GM12878 (cell line): ENCODE measurements around the gene MYOZ2. TPM values are rescaled to one million over a fixed set of nuclear protein-coding genes. Genes with fewer than 3 reads are reported as not detected.

Experiments used
- ATAC-seq: fragments of 200-7000 bp; cut with Tn5 transposase; 3 replicates; pipeline ENCODE4 v1.9.1; 2020; ENCODE audit warnings: mild to moderate bottlenecking, moderate library complexity
- BruUV-seq: library from RNA; stranded (reverse); fragments of 400-500 nt; replicated peaks from 2 replicates; lab custom pipeline; 2021; lab: Mats Ljungman, UMichigan
- CTCF ChIA-PET: fragments of 300-600 bp; sonication (Branson Sonifier 250); formaldehyde crosslinking; extraction: SDS; loops from one replicate; lab custom pipeline; 2021; ENCODE audit warnings: inconsistent platforms; lab: Yijun Ruan, JAX
- POLR2A ChIA-PET: fragments of 350-600 bp; formaldehyde crosslinking; extraction: SDS; loops from one replicate; lab custom pipeline; 2021; ENCODE audit warnings: inconsistent platforms; lab: Charles Lee
- RAD21 ChIA-PET: fragments of 300-600 bp; sonication (Branson Sonifier 250); formaldehyde crosslinking; loops from one replicate; lab custom pipeline; 2023; ENCODE audit warnings: antibody characterized with exemption; ENCODE audit not compliant: unreplicated experiment; lab: Charles Lee
- SMC1A ChIA-PET: fragments of 300-600 bp; sonication (Branson Sonifier 250); formaldehyde crosslinking; loops from one replicate; lab custom pipeline; 2023; ENCODE audit not compliant: unreplicated experiment, uncharacterized antibody; lab: Charles Lee
- DNase-seq: peaks from one replicate; pipeline ENCODE4 v3.0.0-alpha.2; 2011; ENCODE audit warnings: low read depth, low spot score
- FAIRE-seq: peaks from 3 replicates; lab custom pipeline; 2011; peaks lifted over from hg19 to GRCh38; lab: Jason Lieb, UNC
- H2AFZ ChIP-seq: 2 replicates; pipeline ENCODE4 v1.6.0; 2011; ENCODE audit warnings: low read depth, low read length, control low read depth; ENCODE audit not compliant: control insufficient read depth
- H3K27ac ChIP-seq: 2 replicates; pipeline ENCODE4 v1.5.1; 2011; ENCODE audit warnings: control low read depth; ENCODE audit not compliant: control insufficient read depth, insufficient read depth
- H3K27me3 ChIP-seq, 2 experiments: replicated peaks in 1 of 2; 2 replicates each; pipeline versions ENCODE4 v1.6.0 to v1.6.1; 2011; ENCODE audit warnings: low read length in 1 of 2; ENCODE audit not compliant: control insufficient read depth in 2 of 2, insufficient read depth in 2 of 2
- H3K36me3 ChIP-seq, 2 experiments: 2 replicates each; pipeline ENCODE4 v1.5.1; 2011; ENCODE audit warnings: low read length in 1 of 2; ENCODE audit not compliant: control insufficient read depth in 2 of 2, insufficient read depth in 2 of 2
- H3K4me1 ChIP-seq: 2 replicates; pipeline ENCODE4 v1.6.1; 2011; ENCODE audit warnings: mild to moderate bottlenecking, low read length, moderate library complexity, mixed read lengths; ENCODE audit not compliant: control insufficient read depth, insufficient read depth
- H3K4me2 ChIP-seq: 2 replicates; pipeline ENCODE4 v1.6.0; 2011; ENCODE audit warnings: control low read depth; ENCODE audit not compliant: control insufficient read depth, insufficient read depth
- H3K4me3 ChIP-seq: fragments of 200-600 bp; sonication (generic); 2 replicates; pipeline ENCODE4 v1.5.1; 2016
- H3K79me2 ChIP-seq: 2 replicates; pipeline ENCODE4 v1.6.0; 2011; ENCODE audit warnings: low read length; ENCODE audit not compliant: control insufficient read depth, insufficient read depth
- H3K9ac ChIP-seq: 2 replicates; pipeline ENCODE4 v1.8.0; 2011; ENCODE audit warnings: low read length, control low read depth, mixed read lengths; ENCODE audit not compliant: control insufficient read depth, insufficient read depth
- H3K9me3 ChIP-seq: replicated peaks from 3 replicates; pipeline ENCODE4 v1.5.1; 2011; ENCODE audit warnings: mild to moderate bottlenecking, low read length; ENCODE audit not compliant: control insufficient read depth, insufficient read depth
- H4K20me1 ChIP-seq: 2 replicates; pipeline ENCODE4 v1.6.0; 2011; ENCODE audit not compliant: control insufficient read depth, insufficient read depth
- CEBPZ ChIP-seq: fragments of 150-350 bp; IDR thresholded peaks from 2 replicates; pipeline ENCODE4 v1.6.1; 2016; ENCODE audit warnings: low read depth, low read length
- PKNOX1 ChIP-seq: fragments of 450-650 bp; IDR thresholded peaks from 2 replicates; pipeline ENCODE4 v1.6.1; 2016; ENCODE audit warnings: mild to moderate bottlenecking
- PML ChIP-seq: IDR thresholded peaks from 2 replicates; pipeline ENCODE4 v1.6.1; 2012; ENCODE audit warnings: low read length, inconsistent platforms
- PRDM15 ChIP-seq: fragments of 450-650 bp; formaldehyde crosslinking; IDR thresholded peaks from 2 replicates; pipeline ENCODE4 v1.4.0; 2020; ENCODE audit warnings: mild to moderate bottlenecking, moderate library complexity
- SREBF2 ChIP-seq: IDR thresholded peaks from 2 replicates; pipeline ENCODE4 v1.6.1; 2012; ENCODE audit warnings: mild to moderate bottlenecking, low read length
- SRF ChIP-seq, 2 experiments: IDR thresholded peaks; 2 replicates each; pipeline ENCODE4 v1.6.1; 2011; ENCODE audit warnings: low read depth in 2 of 2, low read length in 2 of 2, mild to moderate bottlenecking in 1 of 2, moderate library complexity in 1 of 2
- ZBED1 ChIP-seq: IDR thresholded peaks from 2 replicates; pipeline ENCODE4 v1.6.1; 2016; ENCODE audit warnings: borderline replicate concordance
- WGBS: methylation state at CpG from one replicate; pipeline ENCODE4 v1.1.6; 2016; ENCODE audit warnings: low lambda C conversion rate; ENCODE audit not compliant: insufficient replicate concordance, insufficient coverage; ENCODE audit errors: missing lambda C conversion rate; 5-methylcytosine and 5-hydroxymethylcytosine counted together
- in situ Hi-C: fragments of 300-500 bp; cut with MboI; formaldehyde crosslinking; loops from 9 replicates; pipeline ENCODE4 v1.14.3; 2018; ENCODE audit warnings: mixed read lengths
- intact Hi-C: fragments of 100-400 bp; cut with micrococcal nuclease; formaldehyde crosslinking; loops from one replicate; pipeline ENCODE4 v1.14.2; 2022; ENCODE audit not compliant: unreplicated experiment
- polyA plus RNA-seq, 11 experiments: library from polyadenylated mRNA; depleted of rRNA in 4 of 11; unstranded in 6 of 11; stranded (reverse) in 5 of 11; fragments of >200 nt; fragmentation: Nextera tagmentation in 4 of 11; fragmentation: Illumina TruSeq in 1 of 11; extraction: Ambion mirVana in 4 of 11; extraction: Trizol in 1 of 11; gene quantifications; 1 replicate in 1 of 11; 2 replicates in 10 of 11; pipeline versions ENCODE4 v1.2.1 to v1.2.3, GENCODE V29; 2011 to 2016; ENCODE audit warnings: inconsistent platforms in 2 of 11, missing spikeins in 2 of 11, low read depth in 1 of 11
- total RNA-seq, 4 experiments: library from RNA; depleted of rRNA in 3 of 4; stranded (reverse); fragments of >200 nt in 3 of 4; fragmentation: Illumina TruSeq in 1 of 4; extraction: Trizol in 1 of 4; gene quantifications; 2 replicates each; pipeline versions ENCODE4 v1.2.1 to v1.2.3, GENCODE V29; 2013 to 2021

Gene MYOZ2
- total and polyA plus RNA-seq, 10 of the 15 experiments (the other 5 are each of a cell fraction or from before 2014, with no cell fraction given): not detected

GRCh38 chr4:119100655-119101054 is 35.0 kb upstream of the MYOZ2 start (continued):
- no peak for TF ChIP-seq PRDM15 (CRISPR knock-in tag)
- no peak for TF ChIP-seq PKNOX1

- Histone ChIP-seq H3K9ac (no peak overlapping the region), H3K27ac (no peak overlapping the region), H3K9me3 (no peaks in the 10 kb centered on the region), H3K4me2 (no peak overlapping the region), H3K4me3 (no peak overlapping the region), H3K79me2 (no peaks in the 10 kb centered on the region), H3K27me3 (no peaks in the 10 kb centered on the region; a peak in 1 of 4 replicates), H3K36me3 (no peaks in the 10 kb centered on the region), H4K20me1 (no peaks in the 10 kb centered on the region), H2AFZ (no peak overlapping the region), H3K4me1 (no peaks in the 10 kb centered on the region)
- ChIA-PET RAD21 (no interaction called here), CTCF (interaction anchor here (0.6 to 0.8 kb wide), 4 partner anchors 16 to 212 kb away, joined by 3 to 4 read pairs (median 4); no protein-coding TSS in a partner anchor), POLR2A (interaction anchor here (0.7 kb wide), 1 partner anchor 95 kb away, joined by 3 read pairs; no protein-coding TSS in a partner anchor), SMC1A (interaction anchor here (0.6 to 2.3 kb wide), 3 partner anchors 13 to 78 kb away, joined by 3 to 5 read pairs (median 3); no protein-coding TSS in a partner anchor)
- FAIRE-seq (no peak), ATAC-seq (no peak), DNase-seq (no peak)
- WGBS: 18% methylated on average over 2 of the region's 2 CpGs
- intact Hi-C loops: no loop called here
- BruUV-seq: no TSS peak
- TF ChIP-seq PML: no peak
- no peak for TF ChIP-seq ZBED1
- no peak for TF ChIP-seq SREBF2
- TF ChIP-seq CEBPZ: no peak
- no peak for TF ChIP-seq SRF (IDR thresholded peaks at IDR 0.05; ENCODE audit: low read depth in 2 of 2, low read length in 2 of 2)
- in situ Hi-C loops: no loop called here
Observed at GRCh38 chr4:119103263-119103662, 32.4 kb upstream of the MYOZ2 start.
